Activated CD8-positive, alpha-beta memory T cell treated with anti-CD3 and anti-CD28 coated beads, Interleukin-2, amount 10 ng/mL, durations not matched to agents 7 days and 5 days (primary cell): ENCODE results near the gene SLC1A2. TPM values are rescaled to one million over a fixed set of nuclear protein-coding genes. Genes with fewer than 3 reads are reported as not detected.
A peak's percentile ranks its signal among the peaks of the same experiment; 100 is the strongest.

Source experiments
- ATAC-seq: fragments of 150-1000 bp; cut with Tn5 transposase; one replicate; pipeline ENCODE4 v1.10.0; 2021; ENCODE audit warnings: moderate library complexity
- CTCF ChIA-PET: fragments of 350-600 bp; sonication (Branson Sonifier 250); formaldehyde crosslinking; loops from one replicate; lab custom pipeline; 2021; ENCODE audit warnings: antibody characterized with exemption; lab: Charles Lee
- DNase-seq: peaks from one replicate; pipeline ENCODE4 v3.0.0-alpha.2; 2020
- H3K27ac Mint-ChIP-seq: one replicate; pipeline ENCODE4 v1.8.0; 2021; ENCODE audit warnings: mild to moderate bottlenecking, mixed read lengths
- H3K27me3 Mint-ChIP-seq: one replicate; pipeline ENCODE4 v1.8.0; 2021; ENCODE audit warnings: mixed read lengths
- H3K36me3 Mint-ChIP-seq: one replicate; pipeline ENCODE4 v1.8.0; 2021; ENCODE audit warnings: mild to moderate bottlenecking, mixed read lengths
- H3K4me1 Mint-ChIP-seq: one replicate; pipeline ENCODE4 v1.8.0; 2021; ENCODE audit warnings: mixed read lengths
- H3K4me3 Mint-ChIP-seq: one replicate; pipeline ENCODE4 v1.8.0; 2021; ENCODE audit warnings: mild to moderate bottlenecking, moderate library complexity, mixed read lengths
- H3K9me3 Mint-ChIP-seq: one replicate; pipeline ENCODE4 v1.8.0; 2022; ENCODE audit warnings: low read depth, mixed read lengths
- total RNA-seq, 2 experiments: library from RNA; stranded (reverse); gene quantifications; one replicate each; pipeline ENCODE4 v1.2.3, GENCODE V29; 2021

Gene SLC1A2
- total RNA-seq, 2 experiments from 2014 or later = not detected

GRCh38 chr11:35348898-35349687 is 70.3 kb downstream of the SLC1A2 start:
- no peaks in the 10 kb centered on the region for H3K27me3 Mint-ChIP-seq
- H3K4me1 Mint-ChIP-seq = peaks cover 16% of the 10 kb centered on the region
- CTCF ChIA-PET = no interaction called here
- H3K4me3 Mint-ChIP-seq = no peak overlapping the region
- no peaks in the 10 kb centered on the region for H3K9me3 Mint-ChIP-seq
- no peaks in the 10 kb centered on the region for H3K36me3 Mint-ChIP-seq
- DNase-seq (no peak), ATAC-seq (no peak)
- no peak overlapping the region for H3K27ac Mint-ChIP-seq

- CTCF ChIA-PET = no interaction called here
- Mint-ChIP-seq H3K4me1 (peaks cover 27% of the 10 kb centered on the region), H3K27me3 (no peaks in the 10 kb centered on the region), H3K36me3 (no peaks in the 10 kb centered on the region), H3K4me3 (no peak overlapping the region), H3K27ac (no peak overlapping the region), H3K9me3 (no peaks in the 10 kb centered on the region)
- DNase-seq (no peak), ATAC-seq (no peak)
Measured at GRCh38 chr11:35347921-35348331, 71.4 kb downstream of the SLC1A2 start.

GRCh38 chr11:35347173-35347878 is 72.0 kb downstream of the SLC1A2 start:
- no peak for DNase-seq
- Mint-ChIP-seq H3K4me3 (no peak overlapping the region), H3K9me3 (no peaks in the 10 kb centered on the region), H3K27me3 (no peaks in the 10 kb centered on the region), H3K27ac (no peak overlapping the region), H3K4me1 (peaks cover 32% of the 10 kb centered on the region), H3K36me3 (no peaks in the 10 kb centered on the region)
- no peak for ATAC-seq
- CTCF ChIA-PET = interaction anchor here (1.3 kb wide), 1 partner anchor 14 kb away, joined by 4 read pairs; no protein-coding TSS in a partner anchor

DNA sequence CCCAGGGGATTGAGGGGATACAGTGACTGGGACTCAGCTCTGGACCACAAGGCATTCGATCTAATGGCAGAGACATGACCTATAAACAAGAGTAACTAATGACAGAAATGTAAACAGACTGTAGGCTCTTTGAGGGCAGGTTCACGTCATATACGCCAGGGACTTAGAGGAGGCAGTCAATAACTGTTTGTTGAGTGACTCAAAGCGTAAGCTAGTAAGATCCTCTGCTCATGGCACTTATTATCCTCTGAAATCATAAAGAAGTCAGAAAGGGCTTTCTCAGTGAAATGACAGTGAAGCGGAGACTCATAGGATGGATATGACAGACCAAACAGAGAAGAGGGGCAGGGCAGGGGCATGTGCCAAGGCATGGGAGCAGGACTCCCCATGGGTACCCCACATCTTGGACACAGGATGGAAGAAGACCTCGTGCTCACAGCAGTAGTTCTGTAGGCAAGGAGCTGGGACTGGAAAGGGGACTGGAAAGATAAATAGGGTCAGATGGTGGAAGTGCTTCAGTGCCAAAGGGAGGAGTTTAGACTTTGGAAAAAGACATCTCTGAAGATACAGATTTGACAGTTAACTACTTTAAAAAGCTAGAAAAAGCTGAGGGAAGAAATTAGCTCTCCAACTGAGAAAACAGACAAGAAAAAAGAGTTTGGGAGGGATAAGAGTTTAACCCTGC is 72.7 kb downstream of the SLC1A2 start:
- Mint-ChIP-seq H3K9me3 (no peaks in the 10 kb centered on the region), H3K27me3 (no peaks in the 10 kb centered on the region), H3K36me3 (no peaks in the 10 kb centered on the region), H3K4me1 (peaks cover 34% of the 10 kb centered on the region), H3K4me3 (no peak overlapping the region), H3K27ac (no peak overlapping the region)
- DNase-seq (no peak), ATAC-seq (no peak)
- CTCF ChIA-PET = interaction anchor here (1.3 kb wide), 1 partner anchor 15 kb away, joined by 4 read pairs; no protein-coding TSS in a partner anchor

DNA sequence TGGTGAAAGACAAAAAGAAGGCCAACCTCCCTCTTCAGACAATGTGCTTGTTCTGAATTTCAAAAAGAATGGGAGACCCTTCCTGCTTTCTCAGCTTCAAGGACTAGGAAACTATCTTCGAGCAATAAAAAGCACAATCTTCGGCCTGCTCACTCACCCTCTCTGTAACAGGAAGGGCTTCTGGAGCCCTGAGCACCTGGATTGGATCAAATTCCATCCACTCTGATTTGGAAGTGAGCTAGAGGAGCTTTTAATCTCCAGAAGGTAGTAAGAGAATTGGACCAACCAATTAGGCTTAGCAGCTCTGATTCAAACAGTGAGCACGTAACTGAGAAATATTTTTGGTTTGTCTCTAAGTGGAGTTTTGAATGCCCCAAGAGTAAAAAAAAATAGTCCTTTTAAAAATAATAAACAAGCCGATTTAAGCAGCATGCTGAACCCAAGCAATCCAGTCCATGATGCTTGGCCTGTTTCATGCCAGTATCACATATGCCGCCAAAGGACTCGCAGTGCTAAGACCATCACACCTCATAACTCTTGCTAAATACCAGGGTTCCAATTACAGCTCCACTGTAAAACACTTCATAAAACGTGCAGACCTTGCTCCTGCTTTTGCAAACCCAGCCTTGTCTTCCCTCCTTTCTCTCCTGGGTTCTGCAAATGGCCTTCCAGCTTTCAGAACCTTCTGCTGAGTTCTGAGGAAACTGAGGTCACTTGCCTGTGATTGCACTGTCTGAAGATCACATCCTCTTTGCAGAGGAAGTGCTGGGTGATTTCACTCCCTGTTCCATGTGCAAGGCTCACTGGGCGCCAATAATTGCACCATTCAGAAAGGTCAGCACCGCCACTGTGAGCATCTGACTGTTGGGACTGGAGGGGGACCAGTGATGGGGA is 74.4 kb downstream of the SLC1A2 start:
- H3K27me3 Mint-ChIP-seq = no peaks in the 10 kb centered on the region
- no peaks in the 10 kb centered on the region for H3K9me3 Mint-ChIP-seq
- peaks cover 34% of the 10 kb centered on the region for H3K4me1 Mint-ChIP-seq
- no peak overlapping the region for H3K27ac Mint-ChIP-seq
- DNase-seq (no peak), ATAC-seq (no peak)
- H3K4me3 Mint-ChIP-seq = no peak overlapping the region
- CTCF ChIA-PET = no interaction called here
- no peaks in the 10 kb centered on the region for H3K36me3 Mint-ChIP-seq

DNA sequence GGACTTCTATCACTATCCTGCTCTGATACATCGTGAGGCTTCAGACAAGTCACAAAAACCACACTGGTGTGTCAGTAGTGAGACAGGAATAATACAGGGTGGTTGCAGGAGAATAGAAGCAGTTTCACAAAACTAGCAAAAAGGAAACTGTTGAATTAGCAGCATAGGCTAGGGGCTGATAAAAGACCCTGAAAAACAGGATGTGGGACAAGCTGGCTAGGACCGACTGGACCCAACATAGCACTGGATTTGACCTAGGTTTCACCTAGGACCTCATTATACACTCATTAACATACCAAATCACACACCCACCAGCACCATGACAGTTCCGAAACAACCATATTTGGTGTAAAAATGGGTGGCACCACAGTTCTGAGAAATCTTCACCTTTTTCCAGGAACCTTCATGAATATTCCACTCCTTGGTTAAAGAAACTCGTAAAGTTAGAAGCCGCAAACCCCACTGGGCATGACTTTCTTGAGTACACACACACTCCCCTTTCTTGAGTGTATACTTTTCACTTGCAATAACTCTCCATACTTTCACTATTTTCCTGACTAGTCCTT is 76.2 kb downstream of the SLC1A2 start:
- Mint-ChIP-seq H3K27me3 (peaks cover 4% of the 10 kb centered on the region), H3K4me1 (peaks cover 26% of the 10 kb centered on the region), H3K27ac (peak overlapping the region; percentile 51), H3K36me3 (peaks cover 2% of the 10 kb centered on the region), H3K9me3 (peaks cover 2% of the 10 kb centered on the region), H3K4me3 (no peak overlapping the region)
- ATAC-seq = peak; percentile 79
- CTCF ChIA-PET = no interaction called here
- DNase-seq = peak; percentile 50

DNA sequence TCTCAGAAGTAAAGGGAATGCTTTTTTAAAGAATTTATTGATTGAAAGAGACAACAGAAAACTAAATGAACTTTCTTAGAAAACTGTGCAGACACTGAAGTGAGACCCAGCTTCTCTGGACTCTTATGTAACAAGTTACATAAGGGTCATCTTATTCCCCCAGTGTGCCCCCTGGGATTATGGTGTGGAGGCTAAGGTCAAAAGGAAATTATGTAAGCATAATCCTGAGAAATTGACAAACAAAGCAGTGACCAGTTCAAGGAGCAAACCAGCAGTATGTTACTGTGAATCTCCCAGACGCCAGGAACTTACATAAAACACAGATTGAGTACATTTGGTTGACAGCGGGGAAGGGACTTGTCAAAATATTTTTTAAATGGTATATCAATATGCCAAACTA is 78.6 kb downstream of the SLC1A2 start:
- DNase-seq (no peak), ATAC-seq (no peak)
- Mint-ChIP-seq H3K4me1 (peaks cover 32% of the 10 kb centered on the region), H3K36me3 (peaks cover 4% of the 10 kb centered on the region), H3K27me3 (peaks cover 4% of the 10 kb centered on the region), H3K27ac (no peak overlapping the region), H3K4me3 (no peak overlapping the region), H3K9me3 (peaks cover 5% of the 10 kb centered on the region)
- CTCF ChIA-PET = no interaction called here

DNA sequence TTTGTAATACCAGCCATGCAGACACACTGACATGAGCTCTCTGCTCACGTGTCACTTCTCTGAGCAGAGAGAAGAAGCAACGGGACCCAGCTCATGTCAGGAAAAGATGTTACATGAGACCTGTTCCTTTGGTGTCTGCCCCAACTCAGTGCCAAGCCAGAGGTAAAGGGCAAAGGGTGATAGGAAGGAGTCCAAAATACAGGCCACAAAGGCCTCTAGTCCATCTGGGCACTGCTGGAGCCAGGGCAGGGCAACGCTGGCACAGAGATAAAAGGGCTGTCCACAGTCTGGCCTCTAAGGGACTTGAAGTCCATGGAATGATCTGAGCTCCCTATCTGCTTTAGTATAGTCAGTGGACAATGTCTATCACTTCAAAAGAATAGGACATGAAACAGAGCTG is 79.3 kb downstream of the SLC1A2 start:
- peaks cover 4% of the 10 kb centered on the region for H3K27me3 Mint-ChIP-seq
- CTCF ChIA-PET = no interaction called here
- peaks cover 5% of the 10 kb centered on the region for H3K9me3 Mint-ChIP-seq
- H3K27ac Mint-ChIP-seq = no peak overlapping the region
- peaks cover 4% of the 10 kb centered on the region for H3K36me3 Mint-ChIP-seq
- peaks cover 28% of the 10 kb centered on the region for H3K4me1 Mint-ChIP-seq
- ATAC-seq (no peak), DNase-seq (no peak)
- no peak overlapping the region for H3K4me3 Mint-ChIP-seq

DNA sequence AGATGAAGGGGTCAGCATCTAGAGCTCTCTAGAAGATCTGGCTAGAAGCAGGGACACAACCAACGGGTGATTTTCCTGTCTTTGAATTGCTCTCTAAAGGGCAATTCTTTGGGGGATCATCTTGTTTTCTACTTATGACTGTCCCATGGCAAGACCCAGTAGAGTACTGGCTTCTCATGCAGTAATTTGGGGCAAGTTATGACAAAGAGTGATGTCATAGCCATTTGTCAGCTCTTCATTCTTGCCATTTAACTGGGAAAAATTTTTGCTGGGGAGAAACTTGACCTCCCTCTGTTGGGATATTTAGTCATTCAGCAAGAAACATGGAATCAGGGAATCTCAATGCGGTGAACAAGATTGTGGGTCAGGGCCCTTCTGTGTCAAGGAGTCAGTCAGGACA is 80.4 kb downstream of the SLC1A2 start:
- Mint-ChIP-seq H3K9me3 (peaks cover 5% of the 10 kb centered on the region), H3K4me1 (peaks cover 28% of the 10 kb centered on the region), H3K36me3 (peaks cover 4% of the 10 kb centered on the region), H3K4me3 (no peak overlapping the region), H3K27me3 (peaks cover 4% of the 10 kb centered on the region), H3K27ac (no peak overlapping the region)
- no peak for DNase-seq
- CTCF ChIA-PET = interaction anchor here (1.0 kb wide), 2 partner anchors 34 to 53 kb away, joined by 3 read pairs; no protein-coding TSS in a partner anchor
- ATAC-seq = no peak

GRCh38 chr11:35337914-35338305 is 81.4 kb downstream of the SLC1A2 start:
- CTCF ChIA-PET = interaction anchor here (1.0 kb wide), 1 partner anchor 54 kb away, joined by 3 read pairs; no protein-coding TSS in a partner anchor
- ATAC-seq = no peak
- no peak overlapping the region for H3K4me3 Mint-ChIP-seq
- H3K27ac Mint-ChIP-seq = no peak overlapping the region
- H3K27me3 Mint-ChIP-seq = peaks cover 4% of the 10 kb centered on the region
- DNase-seq = no peak
- H3K36me3 Mint-ChIP-seq = peaks cover 4% of the 10 kb centered on the region
- peaks cover 18% of the 10 kb centered on the region for H3K4me1 Mint-ChIP-seq
- peaks cover 5% of the 10 kb centered on the region for H3K9me3 Mint-ChIP-seq

DNA sequence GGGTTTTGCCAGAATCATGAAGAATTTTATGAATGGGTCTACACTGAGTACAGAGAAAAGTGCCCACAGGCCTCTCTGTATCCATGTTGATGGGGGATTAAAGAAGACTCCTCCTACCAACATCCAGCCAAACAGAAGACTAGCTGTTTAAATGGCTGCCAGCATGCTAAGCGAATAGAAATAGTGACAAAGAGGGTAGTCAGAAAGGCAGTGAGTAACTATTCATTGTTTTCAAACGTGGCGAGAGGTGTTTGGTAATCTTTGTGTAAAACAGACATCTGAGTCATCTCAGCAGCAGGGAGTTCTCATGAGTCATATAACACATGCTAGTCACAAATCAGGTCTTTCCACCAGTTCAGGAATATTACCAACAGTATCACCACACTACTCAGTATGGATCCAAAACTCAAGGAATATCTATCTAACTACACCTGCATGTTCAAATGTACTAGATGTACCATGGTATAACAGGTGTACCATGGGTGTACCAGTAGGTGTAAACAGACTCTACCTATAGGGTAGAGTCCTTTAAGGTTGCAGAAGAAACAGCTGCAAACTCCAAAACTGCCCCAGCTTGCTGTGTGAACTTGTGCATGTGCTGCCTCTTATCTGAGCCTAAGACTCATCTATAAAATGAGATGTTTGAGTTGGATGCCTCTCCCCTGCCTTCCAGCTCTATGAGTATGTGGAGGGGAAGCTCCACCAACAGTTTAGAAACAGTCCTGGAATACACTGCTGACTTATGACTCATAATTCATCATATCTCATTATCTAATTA is 82.0 kb downstream of the SLC1A2 start:
- Mint-ChIP-seq H3K27ac (no peak overlapping the region), H3K27me3 (peaks cover 4% of the 10 kb centered on the region), H3K4me3 (no peak overlapping the region), H3K9me3 (peaks cover 5% of the 10 kb centered on the region), H3K36me3 (peaks cover 4% of the 10 kb centered on the region), H3K4me1 (peaks cover 14% of the 10 kb centered on the region)
- DNase-seq (no peak), ATAC-seq (peak; percentile 30)
- CTCF ChIA-PET = interaction anchor here (1.8 kb wide), 1 partner anchor 19 kb away, joined by 4 read pairs; no protein-coding TSS in a partner anchor

DNA sequence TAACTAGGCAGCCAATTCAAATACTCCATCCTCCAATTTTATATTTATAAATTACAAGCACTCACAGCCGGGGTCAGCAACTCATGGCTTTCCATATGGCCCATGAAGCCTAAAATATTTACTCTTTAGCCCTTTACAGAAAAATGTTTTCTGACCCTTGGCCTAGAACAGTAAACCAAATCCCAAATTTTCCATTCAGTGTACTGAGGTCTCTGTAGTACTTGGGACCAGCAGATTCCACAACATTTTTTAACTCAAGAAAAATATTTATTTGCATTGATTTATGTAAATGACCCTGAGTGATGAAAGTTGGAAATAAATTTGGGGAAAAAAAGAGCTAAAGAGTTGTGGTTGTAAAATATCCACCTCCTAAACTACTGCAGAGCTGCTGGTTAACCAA is 82.6 kb downstream of the SLC1A2 start:
- H3K36me3 Mint-ChIP-seq = peaks cover 4% of the 10 kb centered on the region
- H3K4me1 Mint-ChIP-seq = peaks cover 12% of the 10 kb centered on the region
- H3K27me3 Mint-ChIP-seq = peaks cover 4% of the 10 kb centered on the region
- peaks cover 5% of the 10 kb centered on the region for H3K9me3 Mint-ChIP-seq
- ATAC-seq (no peak), DNase-seq (no peak)
- H3K27ac Mint-ChIP-seq = no peak overlapping the region
- no peak overlapping the region for H3K4me3 Mint-ChIP-seq
- CTCF ChIA-PET = interaction anchor here (1.8 kb wide), 1 partner anchor 19 kb away, joined by 4 read pairs; no protein-coding TSS in a partner anchor
